CD14-positive monocyte (primary cell): ENCODE data around the gene HOXA1. TPM values are rescaled to one million over a fixed set of nuclear protein-coding genes. Genes with fewer than 3 reads are reported as not detected.

Source experiments
- DNase-seq, 3 donors: peaks; one replicate each; pipeline ENCODE4 v3.0.0-alpha.2; 2011 to 2022
- H2AFZ ChIP-seq: 2 replicates; pipeline ENCODE4 v1.6.0; 2012; ENCODE audit warnings: mild to moderate bottlenecking, low read depth, low read length, inconsistent platforms; ENCODE audit not compliant: insufficient read depth, poor library complexity, severe bottlenecking
- H3K27ac ChIP-seq, 2 donors: 1 replicate in 1 of 2; 2 replicates in 1 of 2; pipeline ENCODE4 v1.5.1; 2012 to 2013; ENCODE audit warnings: low read length in 2 of 2, control low read depth in 1 of 2, inconsistent platforms in 1 of 2, low read depth in 1 of 2, mild to moderate bottlenecking in 1 of 2
- H3K27me3 ChIP-seq, 2 donors: one replicate each; pipeline versions ENCODE4 v1.6.0 to v1.6.1; 2011 to 2013; ENCODE audit warnings: low read length in 2 of 2; ENCODE audit not compliant: control insufficient read depth in 2 of 2, insufficient read depth in 2 of 2
- H3K36me3 ChIP-seq, 2 donors: replicated peaks in 1 of 2; 1 replicate in 1 of 2; 2 replicates in 1 of 2; pipeline versions ENCODE4 v1.5.1 to v1.6.1; 2012 to 2013; ENCODE audit warnings: low read length in 2 of 2, control low read depth in 1 of 2, inconsistent platforms in 1 of 2, mild to moderate bottlenecking in 1 of 2; ENCODE audit not compliant: insufficient read depth in 2 of 2, control insufficient read depth in 1 of 2
- H3K4me1 ChIP-seq, 2 donors: 1 replicate in 1 of 2; 2 replicates in 1 of 2; pipeline versions ENCODE4 v1.5.1 to v1.6.1; 2012 to 2013; ENCODE audit warnings: low read length in 2 of 2, control low read depth in 1 of 2, inconsistent platforms in 1 of 2, mild to moderate bottlenecking in 1 of 2, moderate library complexity in 1 of 2; ENCODE audit not compliant: insufficient read depth in 2 of 2, control insufficient read depth in 1 of 2
- H3K4me2 ChIP-seq: replicated peaks from 2 replicates; pipeline ENCODE3; 2012; ENCODE audit warnings: low read length, moderate library complexity, mild to moderate bottlenecking; ENCODE audit not compliant: poor library complexity, severe bottlenecking; ENCODE audit errors: extremely low read depth
- H3K4me3 ChIP-seq, 3 experiments: fragments of 200-600 bp in 1 of 3; sonication (generic) in 1 of 3; replicated peaks in 1 of 3; 1 replicate in 2 of 3; 2 replicates in 1 of 3; pipeline ENCODE4 v1.5.1; 2011 to 2013; ENCODE audit warnings: low read length in 3 of 3, mild to moderate bottlenecking in 3 of 3, control low read depth in 2 of 3, low read depth in 2 of 3, inconsistent platforms in 1 of 3, moderate library complexity in 1 of 3
- H3K79me2 ChIP-seq: 2 replicates; pipeline ENCODE4 v1.6.0; 2012; ENCODE audit warnings: mild to moderate bottlenecking, control low read depth, inconsistent platforms, low read length, moderate library complexity; ENCODE audit not compliant: insufficient read depth
- H3K9ac ChIP-seq: 2 replicates; pipeline ENCODE4 v1.6.0; 2017; ENCODE audit warnings: low read length, mild to moderate bottlenecking; ENCODE audit not compliant: insufficient read depth, poor library complexity, severe bottlenecking
- H3K9me3 ChIP-seq, 2 donors: replicated peaks in 1 of 2; 1 replicate in 1 of 2; 2 replicates in 1 of 2; pipeline versions ENCODE4 v1.5.1 to v1.6.1; 2012 to 2013; ENCODE audit warnings: low read length in 2 of 2, control low read depth in 1 of 2; ENCODE audit not compliant: control insufficient read depth in 1 of 2, insufficient read depth in 1 of 2
- H4K20me1 ChIP-seq: 2 replicates; pipeline ENCODE4 v1.6.0; 2012; ENCODE audit warnings: mild to moderate bottlenecking, low read length, control low read depth, moderate library complexity; ENCODE audit not compliant: insufficient read depth
- H3K27ac Mint-ChIP-seq, 7 donors: one replicate each; pipeline ENCODE4 v1.8.0; 2020; ENCODE audit warnings: mild to moderate bottlenecking in 7 of 7, mixed read lengths in 7 of 7, moderate library complexity in 6 of 7, inconsistent platforms in 2 of 7
- H3K27me3 Mint-ChIP-seq, 3 donors: one replicate each; pipeline ENCODE4 v1.8.0; 2021 to 2022; ENCODE audit warnings: low read depth in 3 of 3, mild to moderate bottlenecking in 3 of 3, mixed read lengths in 3 of 3, moderate library complexity in 3 of 3, inconsistent platforms in 1 of 3
- H3K36me3 Mint-ChIP-seq, 2 donors: one replicate each; pipeline ENCODE4 v1.8.0; 2020; ENCODE audit warnings: mixed read lengths in 2 of 2, inconsistent platforms in 1 of 2, mild to moderate bottlenecking in 1 of 2
- H3K4me1 Mint-ChIP-seq: one replicate; pipeline ENCODE4 v1.8.0; 2020; ENCODE audit warnings: mild to moderate bottlenecking, mixed read lengths
- H3K4me3 Mint-ChIP-seq, 2 donors: one replicate each; pipeline ENCODE4 v1.8.0; 2020; ENCODE audit warnings: mild to moderate bottlenecking in 2 of 2, mixed read lengths in 2 of 2, moderate library complexity in 1 of 2
- H3K9me3 Mint-ChIP-seq, 7 donors: one replicate each; pipeline ENCODE4 v1.8.0; 2020 to 2022; ENCODE audit warnings: mixed read lengths in 7 of 7, mild to moderate bottlenecking in 6 of 7, moderate library complexity in 6 of 7, inconsistent platforms in 2 of 7
- CTCF ChIP-seq: fragments of 200-600 bp; IDR thresholded peaks from one replicate; pipeline ENCODE4 v1.8.0; 2022; ENCODE audit warnings: antibody characterized with exemption, mild to moderate bottlenecking
- WGBS: methylation state at CpG from one replicate; pipeline ENCODE4 v1.1.5; 2013; ENCODE audit warnings: missing lambda C conversion rate; ENCODE audit not compliant: insufficient coverage; 5-methylcytosine and 5-hydroxymethylcytosine counted together
- intact Hi-C, 2 donors: fragments of 100-400 bp; cut with micrococcal nuclease; formaldehyde crosslinking; loops; one replicate each; pipeline versions ENCODE4 v1.15.0 to v1.15.1; 2023
- polyA plus RNA-seq, 3 donors: library from polyadenylated mRNA; depleted of rRNA in 1 of 3; unstranded in 2 of 3; stranded (reverse) in 1 of 3; fragments of 300-500 nt in 2 of 3; fragments of >200 nt in 1 of 3; fragmentation: Illumina TruSeq in 2 of 3; gene quantifications; 1 replicate in 2 of 3; 2 replicates in 1 of 3; pipeline ENCODE4 v1.2.3, GENCODE V29; 2012 to 2021

Gene HOXA1
- polyA plus RNA-seq, 3 donors, result 0.11 to 0.37 TPM; not detected in 1

DNA sequence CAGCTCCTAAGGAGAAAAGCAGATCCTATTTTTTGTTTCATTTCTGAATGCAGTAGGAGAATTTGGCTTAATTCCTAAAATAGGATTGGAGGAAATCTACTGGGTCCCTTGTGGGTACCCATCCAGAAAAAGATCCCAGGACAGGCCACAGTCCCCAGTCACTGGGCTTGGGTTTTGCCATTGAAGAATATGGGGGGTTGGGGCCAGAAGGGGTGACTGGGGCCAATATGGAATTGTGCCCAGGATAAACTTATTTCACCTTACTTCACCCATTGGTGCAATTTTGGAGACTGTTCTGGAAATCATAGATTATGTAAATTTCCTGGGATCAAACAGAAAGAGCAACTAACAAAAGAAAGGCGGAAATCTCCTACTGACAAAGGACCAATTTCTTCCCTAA lies 42.7 kb upstream of the HOXA1 start:
- H3K27ac Mint-ChIP-seq, result no peak overlapping the region

GRCh38 chr7:27137640-27138315 lies 42.0 kb upstream of the HOXA1 start:
- H3K9me3 ChIP-seq, result no peaks in the 10 kb centered on the region
- Mint-ChIP-seq H3K4me3 (peak overlapping the region in 1 of 2 donors; percentile 12), H3K36me3 (peaks cover 0 to 2% of the 10 kb centered on the region in 2 donors), H3K27me3 (peaks cover 14 to 35% (median 17%) of the 10 kb centered on the region in 3 donors), H3K27ac (no peak overlapping the region), H3K9me3 (peaks cover 1 to 13% (median 3%) of the 10 kb centered on the region in 7 donors), H3K4me1 (peaks cover 35% of the 10 kb centered on the region)
- intact Hi-C loops, result no loop called here
- no peaks in the 10 kb centered on the region for H4K20me1 ChIP-seq
- no peak overlapping the region for H3K4me2 ChIP-seq
- H3K79me2 ChIP-seq, result no peaks in the 10 kb centered on the region
- peaks cover 16 to 28% of the 10 kb centered on the region in 2 donors for H3K4me1 ChIP-seq
- H3K27me3 ChIP-seq, result peaks cover 12 to 36% of the 10 kb centered on the region in 2 donors
- WGBS, result no CpG with 5 or more reads among the region's 2 CpGs
- no peak overlapping the region for H2AFZ ChIP-seq
- no peaks in the 10 kb centered on the region for H3K36me3 ChIP-seq
- no peak overlapping the region for H3K9ac ChIP-seq
- H3K4me3 ChIP-seq, result no peak overlapping the region
- no peak for TF ChIP-seq CTCF
- no peak for DNase-seq
- H3K27ac ChIP-seq, result no peak overlapping the region

More for the DNA sequence above, 42.7 kb upstream of the HOXA1 start:
- no peak for DNase-seq
- Histone ChIP-seq H3K9me3 (no peaks in the 10 kb centered on the region), H3K36me3 (no peaks in the 10 kb centered on the region), H3K4me1 (peaks cover 16 to 28% of the 10 kb centered on the region in 2 donors), H3K9ac (no peak overlapping the region), H3K79me2 (no peaks in the 10 kb centered on the region), H3K27me3 (peaks cover 12 to 36% of the 10 kb centered on the region in 2 donors), H4K20me1 (no peaks in the 10 kb centered on the region), H3K4me2 (no peak overlapping the region), H3K27ac (no peak overlapping the region), H3K4me3 (no peak overlapping the region), H2AFZ (no peak overlapping the region)
- intact Hi-C loops, result no loop called here
- peaks cover 16 to 38% (median 18%) of the 10 kb centered on the region in 3 donors for H3K27me3 Mint-ChIP-seq
- peaks cover 3 to 14% (median 5%) of the 10 kb centered on the region in 7 donors for H3K9me3 Mint-ChIP-seq
- H3K4me3 Mint-ChIP-seq, result no peak overlapping the region
- no peak for TF ChIP-seq CTCF
- no CpG with 5 or more reads among the region's 1 CpG for WGBS
- peaks cover 0 to 2% of the 10 kb centered on the region in 2 donors for H3K36me3 Mint-ChIP-seq
- peaks cover 35% of the 10 kb centered on the region for H3K4me1 Mint-ChIP-seq
